WERI-Rb-1 (cell line): ENCODE results near the gene CLBA1.

ENCODE experiments used
- DNase-seq: peaks from one replicate; pipeline ENCODE4 v3.0.0-alpha.2; 2020
- H3K27ac ChIP-seq: fragments of 250-450 bp; sonication (Bioruptor Pico); 2 replicates; pipeline ENCODE4 v1.5.1; 2020; ENCODE audit warnings: mild to moderate bottlenecking, moderate library complexity
- H3K27me3 ChIP-seq: fragments of 250-450 bp; sonication (Bioruptor Pico); 2 replicates; pipeline ENCODE4 v1.5.1; 2021; ENCODE audit warnings: mild to moderate bottlenecking, low read depth, moderate library complexity; ENCODE audit not compliant: insufficient read depth, severe bottlenecking
- H3K36me3 ChIP-seq: fragments of 250-450 bp; sonication (Bioruptor Pico); 2 replicates; pipeline ENCODE4 v1.5.1; 2020; ENCODE audit warnings: mild to moderate bottlenecking, moderate library complexity
- H3K4me3 ChIP-seq: 2 replicates; pipeline ENCODE4 v1.5.1; 2011; ENCODE audit warnings: low read depth, mild to moderate bottlenecking, control low read depth, low read length
- H3K9me3 ChIP-seq: fragments of 250-450 bp; sonication (Bioruptor Pico); 2 replicates; pipeline ENCODE4 v1.5.1; 2021; ENCODE audit warnings: mild to moderate bottlenecking, moderate library complexity; ENCODE audit not compliant: severe bottlenecking
- TF ChIP-seq, protein P1 (sequence below): IDR thresholded peaks from 2 replicates; pipeline ENCODE4 v1.5.1; 2011; ENCODE audit warnings: low read depth, mild to moderate bottlenecking, control low read depth, inconsistent platforms, low read length

The CLBA1 gene

GRCh38 chr14:105010106-105010505 lies 24.5 kb downstream of the CLBA1 start:
- Histone ChIP-seq H3K36me3 (peaks cover 61% of the 10 kb centered on the region), H3K27ac (no peak overlapping the region), H3K9me3 (no peaks in the 10 kb centered on the region), H3K4me3 (no peak overlapping the region), H3K27me3 (no peaks in the 10 kb centered on the region)
- DNase-seq: no peak
- TF ChIP-seq, protein P1, sequence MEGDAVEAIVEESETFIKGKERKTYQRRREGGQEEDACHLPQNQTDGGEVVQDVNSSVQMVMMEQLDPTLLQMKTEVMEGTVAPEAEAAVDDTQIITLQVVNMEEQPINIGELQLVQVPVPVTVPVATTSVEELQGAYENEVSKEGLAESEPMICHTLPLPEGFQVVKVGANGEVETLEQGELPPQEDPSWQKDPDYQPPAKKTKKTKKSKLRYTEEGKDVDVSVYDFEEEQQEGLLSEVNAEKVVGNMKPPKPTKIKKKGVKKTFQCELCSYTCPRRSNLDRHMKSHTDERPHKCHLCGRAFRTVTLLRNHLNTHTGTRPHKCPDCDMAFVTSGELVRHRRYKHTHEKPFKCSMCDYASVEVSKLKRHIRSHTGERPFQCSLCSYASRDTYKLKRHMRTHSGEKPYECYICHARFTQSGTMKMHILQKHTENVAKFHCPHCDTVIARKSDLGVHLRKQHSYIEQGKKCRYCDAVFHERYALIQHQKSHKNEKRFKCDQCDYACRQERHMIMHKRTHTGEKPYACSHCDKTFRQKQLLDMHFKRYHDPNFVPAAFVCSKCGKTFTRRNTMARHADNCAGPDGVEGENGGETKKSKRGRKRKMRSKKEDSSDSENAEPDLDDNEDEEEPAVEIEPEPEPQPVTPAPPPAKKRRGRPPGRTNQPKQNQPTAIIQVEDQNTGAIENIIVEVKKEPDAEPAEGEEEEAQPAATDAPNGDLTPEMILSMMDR: no peak

GRCh38 chr14:105010891-105011291 lies 25.3 kb downstream of the CLBA1 start:
- Histone ChIP-seq H3K4me3 (no peak overlapping the region), H3K9me3 (no peaks in the 10 kb centered on the region), H3K27me3 (no peaks in the 10 kb centered on the region), H3K36me3 (peaks cover 68% of the 10 kb centered on the region), H3K27ac (no peak overlapping the region)
- TF ChIP-seq, protein P1: no peak
- no peak for DNase-seq

DNA sequence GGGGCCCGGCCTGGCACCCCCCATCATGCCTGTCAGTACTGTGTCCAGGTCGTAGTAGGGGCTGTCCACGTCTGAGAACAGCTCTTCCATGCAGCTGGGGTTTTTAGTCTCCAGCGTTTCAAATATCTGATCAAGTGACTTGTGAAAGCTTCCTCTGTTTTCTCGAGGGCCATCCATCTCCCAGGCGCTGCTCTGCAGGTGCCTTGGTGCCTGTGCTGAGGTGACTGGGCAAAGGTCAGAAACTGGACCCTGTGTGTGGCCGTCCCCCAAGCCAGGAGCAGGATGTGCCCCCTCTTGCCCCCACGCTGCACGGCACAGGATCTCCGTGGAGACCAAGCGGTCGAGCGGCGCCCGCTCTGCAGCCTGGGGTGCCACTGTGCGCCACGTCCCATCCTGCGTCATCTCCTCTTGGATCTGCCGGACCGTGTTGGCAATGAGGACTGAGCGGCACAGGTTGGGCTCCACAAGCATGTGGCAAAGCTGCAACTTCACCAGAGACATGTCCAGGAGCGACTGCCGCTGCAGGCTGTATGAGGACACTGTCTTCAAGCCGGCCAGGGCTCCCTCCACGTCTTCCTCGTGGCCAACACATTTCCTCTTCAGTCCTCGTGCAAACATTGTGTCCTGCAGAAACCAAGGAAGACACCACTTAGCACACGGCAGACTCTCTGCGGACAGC lies 25.9 kb downstream of the CLBA1 start:
- no peak for DNase-seq
- Histone ChIP-seq H3K36me3 (peaks cover 69% of the 10 kb centered on the region), H3K9me3 (no peaks in the 10 kb centered on the region), H3K27ac (no peak overlapping the region), H3K27me3 (no peaks in the 10 kb centered on the region), H3K4me3 (no peak overlapping the region)
- TF ChIP-seq, protein P1: no peak

- Histone ChIP-seq H3K9me3 (no peaks in the 10 kb centered on the region), H3K27me3 (no peaks in the 10 kb centered on the region), H3K36me3 (peaks cover 75% of the 10 kb centered on the region), H3K4me3 (no peak overlapping the region), H3K27ac (no peak overlapping the region)
- TF ChIP-seq, protein P1: 0 out of 2 replicates have a peak, but pooled peaks have one; percentile 10
- no peak for DNase-seq
Measured at GRCh38 chr14:105012171-105012985, 26.8 kb downstream of the CLBA1 start.

DNA sequence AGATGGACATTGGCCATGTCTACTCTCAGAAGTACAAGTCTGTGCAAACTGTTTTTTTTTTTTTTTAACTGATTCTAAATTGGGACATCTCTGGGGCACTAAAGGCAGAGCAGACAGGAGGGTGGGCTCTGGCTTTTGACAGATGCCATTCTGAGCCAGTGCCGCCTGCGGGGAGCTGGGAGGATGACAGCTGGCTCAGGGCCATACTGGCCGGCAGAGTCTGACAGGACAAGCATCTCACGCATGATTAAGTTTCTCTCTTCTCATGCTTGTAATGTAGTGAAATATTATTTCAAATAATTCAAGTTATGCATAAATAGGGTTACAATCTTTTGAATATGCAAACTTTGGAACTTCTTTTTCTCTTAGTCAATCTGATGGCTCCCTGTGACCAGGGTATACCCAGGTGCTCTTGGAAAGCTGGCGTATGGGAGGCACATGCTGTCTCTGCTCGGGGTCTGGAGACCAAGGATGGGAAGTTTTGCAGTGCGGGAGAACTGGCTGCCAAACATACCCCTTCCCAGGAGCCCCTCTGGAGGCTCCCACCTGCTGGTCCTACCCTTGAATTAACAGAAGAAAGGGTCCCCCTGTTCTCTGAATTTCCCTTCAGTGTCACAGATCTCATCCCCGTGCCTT lies 27.7 kb downstream of the CLBA1 start:
- Histone ChIP-seq H3K9me3 (no peaks in the 10 kb centered on the region), H3K4me3 (no peak overlapping the region), H3K27me3 (no peaks in the 10 kb centered on the region), H3K36me3 (peaks cover 74% of the 10 kb centered on the region), H3K27ac (no peak overlapping the region)
- TF ChIP-seq, protein P1: no peak
- no peak for DNase-seq
